Neutrophil (primary cell): ENCODE results near the gene GTPBP2.

ENCODE experiments used
- H3K27ac ChIP-seq: fragments of 200-600 bp; sonication (generic); 2 replicates; pipeline ENCODE4 v1.5.1; 2016; ENCODE audit warnings: mild to moderate bottlenecking, moderate library complexity
- H3K27me3 ChIP-seq: fragments of 200-600 bp; sonication (generic); 2 replicates; pipeline ENCODE4 v1.6.0; 2016; ENCODE audit warnings: mild to moderate bottlenecking
- H3K36me3 ChIP-seq: fragments of 200-600 bp; sonication (generic); 2 replicates; pipeline ENCODE4 v1.5.1; 2017
- H3K4me1 ChIP-seq, 2 experiments: fragments of 200-600 bp in 1 of 2; sonication (generic) in 1 of 2; 1 replicate in 1 of 2; 2 replicates in 1 of 2; pipeline versions ENCODE4 v1.5.1 to v1.6.1; 2013 to 2016; ENCODE audit warnings: low read depth in 1 of 2, low read length in 1 of 2, mild to moderate bottlenecking in 1 of 2, moderate library complexity in 1 of 2; ENCODE audit not compliant: control insufficient read depth in 1 of 2, insufficient read depth in 1 of 2
- H3K4me3 ChIP-seq, 2 experiments: fragments of 200-600 bp in 1 of 2; sonication (generic) in 1 of 2; 1 replicate in 1 of 2; 2 replicates in 1 of 2; pipeline ENCODE4 v1.5.1; 2013 to 2016; ENCODE audit warnings: low read depth in 1 of 2, low read length in 1 of 2, mild to moderate bottlenecking in 1 of 2, moderate library complexity in 1 of 2
- H3K9me3 ChIP-seq: fragments of 200-600 bp; sonication (generic); 2 replicates; pipeline ENCODE4 v1.5.1; 2016
- CTCF ChIP-seq: fragments of 200-600 bp; sonication (generic); IDR thresholded peaks from 2 replicates; pipeline ENCODE4 v1.5.1; 2016; ENCODE audit warnings: antibody characterized with exemption

GTPBP2 gene

DNA sequence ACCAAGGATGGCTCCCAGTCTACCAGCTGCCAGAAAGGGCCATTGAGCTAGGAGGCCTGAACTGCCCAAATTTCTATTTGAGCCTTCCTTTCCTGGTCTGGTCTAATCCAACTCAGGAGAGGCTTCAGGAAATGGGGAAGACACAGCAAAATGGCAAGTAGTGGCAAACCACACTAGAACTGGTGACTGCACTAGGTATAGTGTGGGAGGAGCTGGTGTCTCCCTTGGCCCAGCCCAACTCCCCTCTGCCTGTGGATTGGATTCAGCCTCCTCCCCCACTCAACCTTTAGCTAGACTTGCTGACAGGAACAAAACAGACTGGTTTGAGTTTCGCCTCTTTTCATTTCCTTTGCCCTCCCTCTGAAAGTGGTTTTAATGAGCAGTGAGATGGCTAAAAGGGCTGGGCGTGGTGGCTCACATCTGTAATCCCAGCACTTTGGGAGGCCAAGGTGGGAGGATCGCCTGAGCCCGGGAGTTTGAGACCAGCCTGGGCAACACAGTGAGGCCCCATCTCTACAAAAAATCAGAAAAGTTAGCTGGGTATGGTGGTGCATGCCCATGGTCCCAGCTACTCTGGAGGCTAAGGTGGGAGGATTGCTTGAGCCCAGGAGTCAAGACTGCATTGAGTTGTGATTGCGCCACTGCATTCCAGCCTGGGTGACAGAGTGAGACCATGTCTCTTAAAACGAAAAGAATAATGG lies 41.0 kb upstream of the GTPBP2 start:
- Histone ChIP-seq H3K9me3 (no peaks in the 10 kb centered on the region), H3K4me3 (no peak overlapping the region)

GRCh38 chr6:43669050-43669921 lies 40.2 kb upstream of the GTPBP2 start:
- Histone ChIP-seq H3K27ac (no peak overlapping the region), H3K36me3 (peaks cover 55% of the 10 kb centered on the region), H3K4me3 (no peak overlapping the region), H3K4me1 (peaks cover 20% of the 10 kb centered on the region in 2 experiments), H3K27me3 (peaks cover 20% of the 10 kb centered on the region), H3K9me3 (no peaks in the 10 kb centered on the region)
- TF ChIP-seq CTCF, result no peak

More for the DNA sequence above, 41.0 kb upstream of the GTPBP2 start:
- no peak for TF ChIP-seq CTCF
- H3K27me3 ChIP-seq, result peaks cover 20% of the 10 kb centered on the region
- H3K27ac ChIP-seq, result no peak overlapping the region
- H3K36me3 ChIP-seq, result peaks cover 63% of the 10 kb centered on the region
- peaks cover 20% of the 10 kb centered on the region in 2 experiments for H3K4me1 ChIP-seq

DNA sequence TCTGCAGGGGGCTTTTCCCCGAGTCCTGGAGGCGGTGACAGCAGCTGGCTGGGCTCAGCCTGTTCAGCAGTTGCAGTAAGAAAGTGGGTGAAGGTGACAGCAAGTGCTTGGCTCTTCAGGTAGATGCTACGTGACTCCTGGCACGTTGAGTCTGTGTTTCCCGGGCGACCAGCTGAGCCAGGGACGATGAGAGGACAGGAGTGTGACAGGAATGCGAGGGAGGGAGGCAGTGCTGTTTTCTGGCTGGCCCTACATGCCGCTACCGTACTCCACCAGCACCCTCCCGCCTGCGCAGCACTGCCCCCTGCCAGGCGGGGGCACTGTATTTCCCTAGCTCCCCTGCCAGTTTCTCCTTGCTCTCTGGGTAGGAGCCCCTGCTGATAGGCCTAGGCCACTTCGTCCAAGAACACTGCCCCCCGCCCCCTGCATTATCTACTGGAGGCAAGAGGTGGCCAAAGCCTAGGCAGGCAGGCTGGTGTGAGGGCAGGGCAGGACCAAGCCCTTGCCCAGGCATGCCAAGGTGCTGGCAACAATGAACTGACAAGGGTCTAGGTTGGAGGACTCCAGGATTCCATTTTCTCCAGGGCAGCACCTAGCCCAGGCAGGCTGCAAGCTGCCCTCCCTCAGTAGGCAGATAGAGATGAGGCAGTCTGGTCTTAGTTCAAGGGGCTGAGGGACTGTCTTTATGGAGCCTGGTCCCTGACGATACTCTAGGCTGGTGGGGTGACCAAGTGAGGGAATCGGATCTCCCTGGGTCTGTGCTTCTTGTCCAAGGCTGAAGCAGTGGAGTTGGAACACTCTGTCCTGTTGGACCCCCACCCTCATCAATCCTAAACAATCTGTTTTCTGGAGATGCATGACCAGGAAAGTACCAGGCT lies 39.3 kb upstream of the GTPBP2 start:
- H3K4me3 ChIP-seq, result no peak overlapping the region
- peaks cover 46% of the 10 kb centered on the region for H3K36me3 ChIP-seq
- no peaks in the 10 kb centered on the region for H3K9me3 ChIP-seq
- peaks cover 20% of the 10 kb centered on the region for H3K27me3 ChIP-seq
- no peak overlapping the region for H3K27ac ChIP-seq
- H3K4me1 ChIP-seq, result peaks cover 20% of the 10 kb centered on the region in 2 experiments
- no peak for TF ChIP-seq CTCF

DNA sequence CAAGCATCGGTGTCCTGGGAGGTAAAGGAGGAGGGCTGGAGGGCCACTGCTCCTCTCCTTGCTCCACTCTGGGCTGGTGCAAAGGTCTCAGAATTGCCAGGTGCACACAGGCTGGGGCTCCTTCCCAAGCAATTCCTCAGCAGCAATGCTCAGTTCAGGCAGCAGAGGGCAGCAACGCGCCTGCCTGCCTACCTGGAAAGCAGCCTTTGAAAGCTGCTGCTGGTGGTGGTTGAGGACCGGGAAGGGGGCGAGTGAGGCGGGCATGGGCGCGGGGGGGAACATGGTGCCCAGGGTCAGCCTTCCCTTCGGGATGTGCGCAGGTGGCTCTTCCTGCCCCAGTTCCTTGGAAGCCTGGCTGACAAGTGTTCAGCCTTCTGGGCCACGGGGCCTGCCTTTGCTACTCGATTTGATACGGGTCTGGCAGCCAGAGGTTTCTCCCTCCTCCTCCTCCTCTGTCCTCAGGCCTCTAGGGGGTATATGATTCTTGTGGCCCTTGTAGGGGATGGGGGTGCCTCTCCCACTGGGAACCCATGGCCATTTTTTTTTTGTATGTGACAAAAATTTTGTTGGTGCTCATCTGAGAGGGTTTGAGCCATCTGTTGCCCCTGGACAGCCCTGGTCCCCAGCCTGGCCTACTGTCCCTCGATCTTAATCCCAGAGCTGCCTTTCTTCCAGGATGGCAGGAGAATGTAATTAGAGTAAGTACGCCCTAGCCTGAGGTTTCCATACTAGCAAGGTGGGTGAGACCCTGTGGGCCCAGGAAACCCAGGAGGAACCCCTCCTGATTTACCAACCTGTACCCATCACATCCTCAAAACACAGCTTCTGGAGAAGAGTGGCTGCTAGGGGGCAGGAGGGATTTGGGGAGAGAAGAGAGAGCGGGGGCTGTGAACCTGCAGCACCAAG lies 38.4 kb upstream of the GTPBP2 start:
- Histone ChIP-seq H3K36me3 (peaks cover 38% of the 10 kb centered on the region), H3K4me3 (no peak overlapping the region), H3K4me1 (peaks cover 12 to 13% of the 10 kb centered on the region in 2 experiments), H3K27ac (no peak overlapping the region), H3K9me3 (no peaks in the 10 kb centered on the region), H3K27me3 (peaks cover 20% of the 10 kb centered on the region)
- peak; percentile 93 for TF ChIP-seq CTCF
